GM12878 (cell line): ENCODE results near the gene CNTN2. TPM values are rescaled to one million over a fixed set of nuclear protein-coding genes. Genes with fewer than 3 reads are reported as not detected.

Source experiments
- ATAC-seq: fragments of 200-7000 bp; cut with Tn5 transposase; 3 replicates; pipeline ENCODE4 v1.9.1; 2020; ENCODE audit warnings: mild to moderate bottlenecking, moderate library complexity
- BruUV-seq: library from RNA; stranded (reverse); fragments of 400-500 nt; replicated peaks from 2 replicates; lab custom pipeline; 2021; lab: Mats Ljungman, UMichigan
- CTCF ChIA-PET: fragments of 300-600 bp; sonication (Branson Sonifier 250); formaldehyde crosslinking; extraction: SDS; loops from one replicate; lab custom pipeline; 2021; ENCODE audit warnings: inconsistent platforms; lab: Yijun Ruan, JAX
- POLR2A ChIA-PET: fragments of 350-600 bp; formaldehyde crosslinking; extraction: SDS; loops from one replicate; lab custom pipeline; 2021; ENCODE audit warnings: inconsistent platforms; lab: Charles Lee
- RAD21 ChIA-PET: fragments of 300-600 bp; sonication (Branson Sonifier 250); formaldehyde crosslinking; loops from one replicate; lab custom pipeline; 2023; ENCODE audit warnings: antibody characterized with exemption; ENCODE audit not compliant: unreplicated experiment; lab: Charles Lee
- SMC1A ChIA-PET: fragments of 300-600 bp; sonication (Branson Sonifier 250); formaldehyde crosslinking; loops from one replicate; lab custom pipeline; 2023; ENCODE audit not compliant: unreplicated experiment, uncharacterized antibody; lab: Charles Lee
- DNase-seq: peaks from one replicate; pipeline ENCODE4 v3.0.0-alpha.2; 2011; ENCODE audit warnings: low read depth, low spot score
- FAIRE-seq: peaks from 3 replicates; lab custom pipeline; 2011; peaks lifted over from hg19 to GRCh38; lab: Jason Lieb, UNC
- H2AFZ ChIP-seq: 2 replicates; pipeline ENCODE4 v1.6.0; 2011; ENCODE audit warnings: low read depth, low read length, control low read depth; ENCODE audit not compliant: control insufficient read depth
- H3K27ac ChIP-seq: 2 replicates; pipeline ENCODE4 v1.5.1; 2011; ENCODE audit warnings: control low read depth; ENCODE audit not compliant: control insufficient read depth, insufficient read depth
- H3K27me3 ChIP-seq, 2 experiments: replicated peaks in 1 of 2; 2 replicates each; pipeline versions ENCODE4 v1.6.0 to v1.6.1; 2011; ENCODE audit warnings: low read length in 1 of 2; ENCODE audit not compliant: control insufficient read depth in 2 of 2, insufficient read depth in 2 of 2
- H3K36me3 ChIP-seq, 2 experiments: 2 replicates each; pipeline ENCODE4 v1.5.1; 2011; ENCODE audit warnings: low read length in 1 of 2; ENCODE audit not compliant: control insufficient read depth in 2 of 2, insufficient read depth in 2 of 2
- H3K4me1 ChIP-seq: 2 replicates; pipeline ENCODE4 v1.6.1; 2011; ENCODE audit warnings: mild to moderate bottlenecking, low read length, moderate library complexity, mixed read lengths; ENCODE audit not compliant: control insufficient read depth, insufficient read depth
- H3K4me2 ChIP-seq: 2 replicates; pipeline ENCODE4 v1.6.0; 2011; ENCODE audit warnings: control low read depth; ENCODE audit not compliant: control insufficient read depth, insufficient read depth
- H3K4me3 ChIP-seq: fragments of 200-600 bp; sonication (generic); 2 replicates; pipeline ENCODE4 v1.5.1; 2016
- H3K79me2 ChIP-seq: 2 replicates; pipeline ENCODE4 v1.6.0; 2011; ENCODE audit warnings: low read length; ENCODE audit not compliant: control insufficient read depth, insufficient read depth
- H3K9ac ChIP-seq: 2 replicates; pipeline ENCODE4 v1.8.0; 2011; ENCODE audit warnings: low read length, control low read depth, mixed read lengths; ENCODE audit not compliant: control insufficient read depth, insufficient read depth
- H3K9me3 ChIP-seq: replicated peaks from 3 replicates; pipeline ENCODE4 v1.5.1; 2011; ENCODE audit warnings: mild to moderate bottlenecking, low read length; ENCODE audit not compliant: control insufficient read depth, insufficient read depth
- H4K20me1 ChIP-seq: 2 replicates; pipeline ENCODE4 v1.6.0; 2011; ENCODE audit not compliant: control insufficient read depth, insufficient read depth
- HSF1 ChIP-seq: fragments of 150-350 bp; IDR thresholded peaks from 2 replicates; pipeline ENCODE4 v1.6.1; 2014; ENCODE audit warnings: mild to moderate bottlenecking, low read depth, low read length
- IRF3 ChIP-seq: fragments of 450-650 bp; IDR thresholded peaks from 2 replicates; pipeline ENCODE4 v1.6.1; 2014; ENCODE audit warnings: mild to moderate bottlenecking
- KLF5 ChIP-seq: fragments of 450-650 bp; IDR thresholded peaks from 2 replicates; pipeline ENCODE4 v1.6.1; 2014; ENCODE audit warnings: mild to moderate bottlenecking; ENCODE audit not compliant: partially characterized antibody
- MTA2 ChIP-seq: fragments of 450-650 bp; IDR thresholded peaks from 2 replicates; pipeline ENCODE4 v1.6.1; 2016; ENCODE audit warnings: low read depth, mild to moderate bottlenecking, moderate library complexity
- PRDM15 ChIP-seq: fragments of 450-650 bp; formaldehyde crosslinking; IDR thresholded peaks from 2 replicates; pipeline ENCODE4 v1.4.0; 2020; ENCODE audit warnings: mild to moderate bottlenecking, moderate library complexity
- RELB ChIP-seq: fragments of 450-650 bp; IDR thresholded peaks from 2 replicates; pipeline ENCODE4 v1.6.1; 2017; ENCODE audit warnings: low read depth, mild to moderate bottlenecking, moderate library complexity
- STAT1 ChIP-seq: fragments of 450-650 bp; conservative IDR thresholded peaks from 2 replicates; pipeline ENCODE4 v1.6.1; 2014; ENCODE audit warnings: antibody characterized with exemption, mild to moderate bottlenecking
- WGBS: methylation state at CpG from one replicate; pipeline ENCODE4 v1.1.6; 2016; ENCODE audit warnings: low lambda C conversion rate; ENCODE audit not compliant: insufficient replicate concordance, insufficient coverage; ENCODE audit errors: missing lambda C conversion rate; 5-methylcytosine and 5-hydroxymethylcytosine counted together
- in situ Hi-C: fragments of 300-500 bp; cut with MboI; formaldehyde crosslinking; loops from 9 replicates; pipeline ENCODE4 v1.14.3; 2018; ENCODE audit warnings: mixed read lengths
- intact Hi-C: fragments of 100-400 bp; cut with micrococcal nuclease; formaldehyde crosslinking; loops from one replicate; pipeline ENCODE4 v1.14.2; 2022; ENCODE audit not compliant: unreplicated experiment
- polyA plus RNA-seq, 11 experiments: library from polyadenylated mRNA; depleted of rRNA in 4 of 11; unstranded in 6 of 11; stranded (reverse) in 5 of 11; fragments of >200 nt; fragmentation: Nextera tagmentation in 4 of 11; fragmentation: Illumina TruSeq in 1 of 11; extraction: Ambion mirVana in 4 of 11; extraction: Trizol in 1 of 11; gene quantifications; 1 replicate in 1 of 11; 2 replicates in 10 of 11; pipeline versions ENCODE4 v1.2.1 to v1.2.3, GENCODE V29; 2011 to 2016; ENCODE audit warnings: inconsistent platforms in 2 of 11, missing spikeins in 2 of 11, low read depth in 1 of 11
- total RNA-seq, 4 experiments: library from RNA; depleted of rRNA in 3 of 4; stranded (reverse); fragments of >200 nt in 3 of 4; fragmentation: Illumina TruSeq in 1 of 4; extraction: Trizol in 1 of 4; gene quantifications; 2 replicates each; pipeline versions ENCODE4 v1.2.1 to v1.2.3, GENCODE V29; 2013 to 2021

Gene CNTN2
- total and polyA plus RNA-seq, 10 of the 15 experiments (the other 5 are each of a cell fraction or from before 2014, with no cell fraction given) = 0.03 TPM; not detected in 9

GRCh38 chr1:205009670-205010069 is 33.3 kb upstream of the CNTN2 start (continued):
- TF ChIP-seq MTA2 (no peak), RELB (no peak), PRDM15 (no peak)

- RAD21 ChIA-PET = no interaction called here
- Histone ChIP-seq H3K4me2 (no peak overlapping the region), H3K27me3 (peaks cover 0 to 9% of the 10 kb centered on the region in 2 experiments; a peak in 3 of 4 replicates), H3K4me3 (no peak overlapping the region), H3K27ac (no peak overlapping the region), H3K9ac (no peak overlapping the region), H4K20me1 (no peaks in the 10 kb centered on the region), H3K36me3 (no peaks in the 10 kb centered on the region), H3K79me2 (no peaks in the 10 kb centered on the region), H2AFZ (no peak overlapping the region), H3K9me3 (no peaks in the 10 kb centered on the region), H3K4me1 (no peaks in the 10 kb centered on the region)
- FAIRE-seq (no peak), DNase-seq (no peak), ATAC-seq (peak; percentile 78)
- 7% methylated on average over 13 of the region's 13 CpGs for WGBS
- BruUV-seq = no TSS peak
- SMC1A ChIA-PET = no interaction called here
- in situ Hi-C loops = no loop called here
- TF ChIP-seq STAT1 (no peak), IRF3 (no peak), HSF1 (no peak), KLF5 (no peak)
- intact Hi-C loops = no loop called here
- CTCF ChIA-PET = interaction anchor here (0.6 to 2.8 kb wide), 2 partner anchors 49 to 375 kb away, joined by 3 to 10 read pairs; no protein-coding TSS in a partner anchor
- POLR2A ChIA-PET = no interaction called here
These were observed 30.4 kb upstream of the CNTN2 start for GRCh38 chr1:205012391-205013140.
